Measurements from ENCODE around the gene PLSCR1.

PLSCR1 gene, protein sequence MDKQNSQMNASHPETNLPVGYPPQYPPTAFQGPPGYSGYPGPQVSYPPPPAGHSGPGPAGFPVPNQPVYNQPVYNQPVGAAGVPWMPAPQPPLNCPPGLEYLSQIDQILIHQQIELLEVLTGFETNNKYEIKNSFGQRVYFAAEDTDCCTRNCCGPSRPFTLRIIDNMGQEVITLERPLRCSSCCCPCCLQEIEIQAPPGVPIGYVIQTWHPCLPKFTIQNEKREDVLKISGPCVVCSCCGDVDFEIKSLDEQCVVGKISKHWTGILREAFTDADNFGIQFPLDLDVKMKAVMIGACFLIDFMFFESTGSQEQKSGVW

GRCh38 chr3:146544002-146544928 lies at the start of gene PLSCR1:
Gene PLSCR1, minus strand, starts transcription at chr3:146544607. Its CDS starts 8,055 bp downstream, at chr3:146536552.
- peak; percentile 71 to 86 for DNase-seq (ENCODE audit: extremely low read depth in 1 of 2, low read depth in 1 of 2)

GRCh38 chr3:146593776-146594175 lies 49.4 kb upstream of the PLSCR1 start:
- no peak for DNase-seq (ENCODE audit: extremely low read depth in 1 of 2, low read depth in 1 of 2)

DNA sequence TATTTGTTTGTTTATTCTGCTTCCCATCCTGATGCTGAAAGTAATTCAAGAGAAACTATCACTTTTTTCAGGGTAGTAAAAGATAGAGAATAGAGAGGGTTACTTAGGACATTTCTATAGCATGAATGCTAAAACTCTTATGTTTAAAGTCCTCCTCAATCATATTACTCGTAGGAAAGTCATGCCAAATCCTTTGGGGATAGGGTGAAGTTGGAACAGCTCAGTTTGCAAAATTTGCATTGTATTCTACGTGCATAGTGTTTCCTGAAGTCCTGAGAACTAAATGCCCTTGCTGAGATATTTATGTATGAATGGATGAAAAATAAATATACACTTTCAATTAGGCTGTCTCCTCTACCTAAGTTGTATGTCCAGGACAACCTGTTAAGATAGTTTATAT lies 46.1 kb upstream of the PLSCR1 start:
- DNase-seq (ENCODE audit: extremely low read depth in 1 of 2, low read depth in 1 of 2), result no peak

GRCh38 chr3:146589899-146590508 lies 45.6 kb upstream of the PLSCR1 start:
- DNase-seq (ENCODE audit: extremely low read depth in 1 of 2, low read depth in 1 of 2), result no peak

GRCh38 chr3:146585156-146585555 lies 40.7 kb upstream of the PLSCR1 start:
- DNase-seq (ENCODE audit: extremely low read depth in 1 of 2, low read depth in 1 of 2), result no peak

- no peak for DNase-seq (ENCODE audit: extremely low read depth in 1 of 2, low read depth in 1 of 2)
These were observed 37.6 kb upstream of the PLSCR1 start for GRCh38 chr3:146581951-146582467.

GRCh38 chr3:146581080-146581601 lies 36.7 kb upstream of the PLSCR1 start:
- no peak for DNase-seq (ENCODE audit: extremely low read depth in 1 of 2, low read depth in 1 of 2)

DNA sequence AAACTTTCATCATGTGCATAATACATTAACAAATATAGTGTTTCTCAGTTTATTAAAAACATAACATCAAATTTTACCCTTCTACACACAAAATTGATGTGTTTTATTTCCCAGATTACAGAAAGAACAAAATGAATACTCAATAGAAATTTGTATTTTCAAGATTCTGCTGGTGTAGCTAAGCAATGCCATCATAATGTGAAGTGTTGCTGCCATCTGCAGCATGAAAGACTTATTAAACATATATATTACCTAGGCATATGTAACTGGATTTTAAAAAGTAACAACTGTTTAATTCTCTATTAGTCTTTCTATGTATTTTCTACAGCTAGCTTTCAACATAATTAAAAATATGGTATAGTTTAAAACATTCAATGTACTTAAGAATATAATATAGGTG lies 33.3 kb upstream of the PLSCR1 start:
- no peak for DNase-seq (ENCODE audit: extremely low read depth in 1 of 2, low read depth in 1 of 2)

- no peak for DNase-seq (ENCODE audit: extremely low read depth in 1 of 2, low read depth in 1 of 2)
These were observed 31.2 kb upstream of the PLSCR1 start for GRCh38 chr3:146575636-146576035.

DNA sequence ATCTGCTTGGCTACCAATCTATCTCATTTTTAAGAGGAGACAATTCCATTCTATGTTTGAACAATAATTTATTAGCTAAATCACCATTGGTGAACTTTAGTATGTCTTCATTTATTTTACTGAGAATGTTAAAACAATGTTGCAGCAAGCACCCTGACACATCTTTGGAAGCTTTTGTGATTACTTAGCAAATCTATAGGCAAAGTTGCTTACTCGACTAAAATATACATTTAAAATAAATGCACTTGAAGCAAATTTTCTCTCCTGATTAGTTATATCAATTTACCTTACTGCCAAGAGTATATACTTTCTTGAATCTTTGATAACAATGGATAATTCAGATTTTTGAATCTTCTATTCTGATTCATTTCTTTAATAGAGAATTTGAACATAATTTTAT lies 29.8 kb upstream of the PLSCR1 start:
- no peak for DNase-seq (ENCODE audit: extremely low read depth in 1 of 2, low read depth in 1 of 2)

- no peak for DNase-seq (ENCODE audit: extremely low read depth in 1 of 2, low read depth in 1 of 2)
These were observed 24.9 kb upstream of the PLSCR1 start for GRCh38 chr3:146569314-146569713.

GRCh38 chr3:146566138-146566537 lies 21.7 kb upstream of the PLSCR1 start:
- no peak for DNase-seq (ENCODE audit: extremely low read depth in 1 of 2, low read depth in 1 of 2)

DNA sequence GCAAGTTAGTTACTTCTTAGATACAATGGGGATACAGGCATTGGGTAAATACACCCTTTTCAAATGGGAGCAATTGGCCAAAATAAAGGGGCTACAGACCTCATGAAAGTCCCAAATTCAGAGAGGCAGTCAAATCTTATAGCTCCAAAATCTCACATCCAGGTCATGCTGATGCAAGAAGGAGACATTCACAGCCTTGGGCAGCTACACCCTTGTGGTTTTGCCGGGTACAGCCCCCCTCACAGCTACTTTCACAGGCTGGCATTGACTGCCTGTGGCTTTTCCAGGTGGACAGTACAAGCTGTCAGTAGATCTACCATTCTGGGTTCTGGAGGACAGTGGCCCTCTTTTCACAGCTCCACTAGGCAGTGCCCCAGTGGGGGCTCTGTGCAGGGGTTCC lies 17.5 kb upstream of the PLSCR1 start:
- DNase-seq (ENCODE audit: extremely low read depth in 1 of 2, low read depth in 1 of 2), result no peak

- DNase-seq (ENCODE audit: extremely low read depth in 1 of 2, low read depth in 1 of 2), result no peak
These were observed 17.1 kb upstream of the PLSCR1 start for GRCh38 chr3:146561463-146561862.

- DNase-seq (ENCODE audit: extremely low read depth in 1 of 2, low read depth in 1 of 2), result no peak
These were observed 16.3 kb upstream of the PLSCR1 start for GRCh38 chr3:146560678-146561077.

- DNase-seq (ENCODE audit: extremely low read depth in 1 of 2, low read depth in 1 of 2), result no peak
These were observed 15.0 kb upstream of the PLSCR1 start for GRCh38 chr3:146559388-146559787.

GRCh38 chr3:146558781-146559180 lies 14.4 kb upstream of the PLSCR1 start:
- DNase-seq (ENCODE audit: extremely low read depth in 1 of 2, low read depth in 1 of 2), result no peak

DNA sequence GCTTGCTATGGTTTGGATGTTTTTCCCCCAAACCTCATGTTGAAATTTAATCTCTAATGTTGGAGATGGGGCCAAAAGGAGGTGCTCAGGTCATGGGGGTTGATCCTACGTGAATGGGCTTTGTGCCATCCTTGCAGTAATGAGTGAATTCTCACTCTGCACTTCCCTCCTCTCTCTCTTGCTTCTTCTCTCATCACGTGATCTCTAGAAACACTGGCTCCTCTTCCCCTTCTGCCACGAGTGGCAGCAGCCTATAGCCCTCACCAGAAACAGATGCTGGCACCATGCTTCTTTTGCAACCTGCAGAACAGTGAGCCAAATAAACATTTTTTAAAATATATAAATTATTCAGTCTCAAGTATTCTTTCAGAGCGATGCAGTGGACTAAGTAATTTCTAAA lies 13.3 kb upstream of the PLSCR1 start:
- DNase-seq (ENCODE audit: extremely low read depth in 1 of 2, low read depth in 1 of 2), result no peak

DNA sequence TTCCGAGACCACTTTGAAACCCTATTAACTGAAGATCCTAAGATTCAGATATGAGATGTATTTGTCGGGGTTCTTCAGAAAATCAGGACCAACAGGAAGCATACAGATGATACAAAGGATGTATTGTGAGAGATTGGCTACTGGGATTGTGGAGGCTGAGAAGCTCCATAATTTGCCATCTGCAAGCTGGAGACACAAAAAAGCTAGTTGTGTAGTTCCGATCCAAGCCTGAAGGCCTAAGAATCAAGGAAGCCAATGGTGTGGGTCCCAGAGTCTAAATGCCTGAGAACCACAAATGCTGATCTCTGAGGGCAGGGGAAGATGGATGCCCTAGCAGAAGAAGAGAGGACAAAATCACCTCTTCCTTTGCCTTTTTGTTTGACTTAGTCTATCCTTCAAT lies 10.9 kb upstream of the PLSCR1 start:
- DNase-seq (ENCODE audit: extremely low read depth in 1 of 2, low read depth in 1 of 2), result no peak

- DNase-seq (ENCODE audit: extremely low read depth in 1 of 2, low read depth in 1 of 2), result no peak
These were observed 9.8 kb upstream of the PLSCR1 start for GRCh38 chr3:146554151-146554760.

All from stimulated activated CD8-positive, alpha-beta memory T cell treated with anti-CD3 and anti-CD28 coated beads, Interleukin-7, amount 100 ng/mL, for 48 hours (primary cell).